ENCODE data around the gene BCL11B.

The BCL11B gene

GRCh38 chr14:99280852-99281251 is 8.9 kb upstream of the BCL11B start:
- CTCF ChIA-PET = no interaction called here
- POLR2A ChIA-PET (ENCODE audit: low non-redundant PET) = no interaction called here
- no peak overlapping the region for H3K27ac ChIP-seq
- DNase-seq (ENCODE audit: low spot score) = no peak
- no peak for TF ChIP-seq CTCF (conservative IDR thresholded peaks at IDR 0.05; ENCODE audit: low read depth)

- CTCF ChIA-PET = no interaction called here
- no peak for DNase-seq (ENCODE audit: low spot score)
- no peak overlapping the region for H3K27ac ChIP-seq
- POLR2A ChIA-PET (ENCODE audit: low non-redundant PET) = no interaction called here
- no peak for TF ChIP-seq CTCF (conservative IDR thresholded peaks at IDR 0.05; ENCODE audit: low read depth)
Observed at GRCh38 chr14:99280066-99280731, 8.2 kb upstream of the BCL11B start.

- DNase-seq (ENCODE audit: low spot score) = no peak
- TF ChIP-seq CTCF (conservative IDR thresholded peaks at IDR 0.05; ENCODE audit: low read depth) = no peak
- no peak overlapping the region for H3K27ac ChIP-seq
- POLR2A ChIA-PET (ENCODE audit: low non-redundant PET) = no interaction called here
- CTCF ChIA-PET = interaction anchor here (1.0 kb wide), 1 partner anchor 110 kb away, joined by 3 read pairs; no protein-coding TSS in a partner anchor
Observed at GRCh38 chr14:99278836-99279235, 6.8 kb upstream of the BCL11B start.

GRCh38 chr14:99277530-99277929 is 5.5 kb upstream of the BCL11B start:
- ChIA-PET POLR2A (ENCODE audit: low non-redundant PET) (no interaction called here), CTCF (interaction anchor here (0.7 to 0.9 kb wide), 2 partner anchors 43 to 1458 kb away, joined by 3 to 4 read pairs; no protein-coding TSS in a partner anchor)
- DNase-seq (ENCODE audit: low spot score) = no peak
- H3K27ac ChIP-seq = no peak overlapping the region
- no peak for TF ChIP-seq CTCF (conservative IDR thresholded peaks at IDR 0.05; ENCODE audit: low read depth)

GRCh38 chr14:99276482-99276881 is 4.5 kb upstream of the BCL11B start:
- CTCF ChIA-PET = interaction anchor here (0.7 kb wide), 1 partner anchor 139 kb away, joined by 3 read pairs; no protein-coding TSS in a partner anchor
- H3K27ac ChIP-seq = no peak overlapping the region
- POLR2A ChIA-PET (ENCODE audit: low non-redundant PET) = no interaction called here
- no peak for TF ChIP-seq CTCF (conservative IDR thresholded peaks at IDR 0.05; ENCODE audit: low read depth)
- no peak for DNase-seq (ENCODE audit: low spot score)

- peak overlapping the region; percentile 95 for H3K27ac ChIP-seq
- DNase-seq (ENCODE audit: low spot score) = no peak
- no peak for TF ChIP-seq CTCF (conservative IDR thresholded peaks at IDR 0.05; ENCODE audit: low read depth)
- ChIA-PET CTCF (interaction anchor here (0.7 to 1.4 kb wide), 3 partner anchors 13 to 1432 kb away, joined by 3 to 5 read pairs (median 4); no protein-coding TSS in a partner anchor), POLR2A (ENCODE audit: low non-redundant PET) (no interaction called here)
Observed at GRCh38 chr14:99275222-99275584, 3.2 kb upstream of the BCL11B start.
